PFSK-1 (cell line): ENCODE results near the gene COQ8A.

Experiments used
- FOXP2 ChIP-seq: optimal IDR thresholded peaks from 2 replicates; pipeline ENCODE3; 2011; ENCODE audit warnings: borderline replicate concordance, control low read depth, inconsistent platforms; ENCODE audit not compliant: insufficient read depth; ENCODE audit errors: extremely low read length, extremely low read depth
- POLR2AphosphoS5 ChIP-seq: IDR thresholded peaks from 2 replicates; pipeline ENCODE4 v1.6.1; 2012; ENCODE audit warnings: low read depth, mild to moderate bottlenecking, control low read depth, low read length, moderate library complexity
- REST ChIP-seq, 2 experiments: IDR thresholded peaks; 2 replicates each; pipeline versions ENCODE4 v1.6.1 to v1.8.0; 2011 to 2012; ENCODE audit warnings: low read depth in 2 of 2, low read length in 2 of 2, control low read depth in 1 of 2, inconsistent platforms in 1 of 2, mild to moderate bottlenecking in 1 of 2, moderate library complexity in 1 of 2; ENCODE audit not compliant: insufficient read depth in 1 of 2
- SIN3A ChIP-seq: IDR thresholded peaks from 2 replicates; pipeline ENCODE4 v1.6.1; 2012; ENCODE audit warnings: mild to moderate bottlenecking, low read length, moderate library complexity, borderline replicate concordance; ENCODE audit not compliant: insufficient read depth
- TAF1 ChIP-seq: IDR thresholded peaks from 2 replicates; pipeline ENCODE4 v1.6.1; 2012; ENCODE audit warnings: low read length, control low read depth, borderline replicate concordance; ENCODE audit not compliant: insufficient read depth

GRCh38 chr1:226901421-226901820 is 38.7 kb upstream of the COQ8A start:
- TF ChIP-seq TAF1, result no peak
- no peak for TF ChIP-seq POLR2AphosphoS5
- no peak for TF ChIP-seq REST (IDR thresholded peaks at IDR 0.05; ENCODE audit: insufficient read depth in 1 of 2, low read depth in 2 of 2, low read length in 2 of 2)
- no peak for TF ChIP-seq SIN3A
- TF ChIP-seq FOXP2, result no peak
